WTC11 (cell line): ENCODE results near the gene ARID3B. TPM values are rescaled to one million over a fixed set of nuclear protein-coding genes. Genes with fewer than 3 reads are reported as not detected.

Source experiments
- ATAC-seq: fragments of 200-7000 bp; cut with Tn5 transposase; 2 replicates; pipeline ENCODE4 v1.10.0; 2021; ENCODE audit warnings: mild to moderate bottlenecking, moderate library complexity
- CTCF ChIA-PET: fragments of 300-600 bp; sonication (Branson Sonifier 250); formaldehyde crosslinking; loops from one replicate; lab custom pipeline; 2021; ENCODE audit warnings: antibody characterized with exemption; lab: Charles Lee
- POLR2A ChIA-PET: fragments of 350-600 bp; sonication (Branson Sonifier 250); formaldehyde crosslinking; loops from one replicate; lab custom pipeline; 2021; ENCODE audit warnings: antibody characterized with exemption; lab: Charles Lee
- DNase-seq: peaks from one replicate; pipeline ENCODE4 v3.0.0; 2021; ENCODE audit warnings: low spot score
- H3K27ac Mint-ChIP-seq: 2 replicates; pipeline ENCODE4 v1.8.0; 2021; ENCODE audit warnings: mixed read lengths
- H3K27me3 Mint-ChIP-seq: 2 replicates; pipeline ENCODE4 v1.8.0; 2021; ENCODE audit warnings: low read depth, mild to moderate bottlenecking, moderate library complexity, mixed read lengths
- H3K36me3 Mint-ChIP-seq: 2 replicates; pipeline ENCODE4 v1.8.0; 2021; ENCODE audit warnings: mixed read lengths
- H3K4me1 Mint-ChIP-seq: 2 replicates; pipeline ENCODE4 v1.8.0; 2022; ENCODE audit warnings: mixed read lengths
- H3K4me3 Mint-ChIP-seq: 2 replicates; pipeline ENCODE4 v1.8.0; 2021; ENCODE audit warnings: mild to moderate bottlenecking, moderate library complexity, mixed read lengths
- H3K9me3 Mint-ChIP-seq: 2 replicates; pipeline ENCODE4 v1.8.0; 2021; ENCODE audit warnings: mixed read lengths
- ATF1 ChIP-seq: sonication (generic); formaldehyde crosslinking; IDR thresholded peaks from 2 replicates; pipeline ENCODE4 v1.8.1; 2023; ENCODE audit warnings: mild to moderate bottlenecking, moderate library complexity, missing genetic modification reagents
- CBFB ChIP-seq: sonication (generic); formaldehyde crosslinking; IDR thresholded peaks from 2 replicates; pipeline ENCODE4 v1.8.1; 2022; ENCODE audit warnings: mild to moderate bottlenecking, low read depth, missing genetic modification reagents
- CDX4 ChIP-seq: fragments of 250-450 bp; sonication (Bioruptor Pico); IDR thresholded peaks from 2 replicates; pipeline ENCODE4 v1.9.0; 2021; ENCODE audit warnings: moderate library complexity, mild to moderate bottlenecking, inconsistent platforms, borderline replicate concordance
- CTCF ChIP-seq: fragments of 200-600 bp; IDR thresholded peaks from 2 replicates; pipeline ENCODE4 v1.8.0; 2022; ENCODE audit warnings: antibody characterized with exemption
- FOXK1 ChIP-seq: sonication (generic); formaldehyde crosslinking; IDR thresholded peaks from 2 replicates; pipeline ENCODE4 v1.8.0; 2022; ENCODE audit warnings: mild to moderate bottlenecking, moderate library complexity, missing genetic modification reagents
- GRHL2 ChIP-seq: fragments of 250-450 bp; sonication (Bioruptor Pico); IDR thresholded peaks from 2 replicates; pipeline ENCODE4 v1.8.0; 2022; ENCODE audit warnings: mild to moderate bottlenecking, moderate library complexity; ENCODE audit not compliant: insufficient replicate concordance, severe bottlenecking
- IRF2 ChIP-seq: sonication (generic); formaldehyde crosslinking; IDR thresholded peaks from 2 replicates; pipeline ENCODE4 v1.8.0; 2022; ENCODE audit warnings: low read depth, missing genetic modification reagents, borderline replicate concordance
- NFATC4 ChIP-seq: fragments of 250-450 bp; sonication (Bioruptor Pico); IDR thresholded peaks from 2 replicates; pipeline ENCODE4 v1.9.0; 2021; ENCODE audit warnings: mild to moderate bottlenecking
- NFE2L1 ChIP-seq: sonication (generic); formaldehyde crosslinking; IDR thresholded peaks from 2 replicates; pipeline ENCODE4 v1.8.1; 2023; ENCODE audit warnings: missing genetic modification reagents
- NFYB ChIP-seq: sonication (generic); formaldehyde crosslinking; conservative IDR thresholded peaks from 2 replicates; pipeline ENCODE4 v1.8.0; 2022; ENCODE audit warnings: low read depth, missing genetic modification reagents
- RORB ChIP-seq: fragments of 250-450 bp; sonication (Bioruptor Pico); IDR thresholded peaks from 2 replicates; pipeline ENCODE4 v1.9.0; 2021; ENCODE audit warnings: mild to moderate bottlenecking
- SMAD3 ChIP-seq: sonication (generic); formaldehyde crosslinking; IDR thresholded peaks from 2 replicates; pipeline ENCODE4 v1.8.0; 2022; ENCODE audit warnings: missing genetic modification reagents, mild to moderate bottlenecking, borderline replicate concordance
- SMAD4 ChIP-seq: sonication (generic); formaldehyde crosslinking; IDR thresholded peaks from 2 replicates; pipeline ENCODE4 v1.8.0; 2022; ENCODE audit warnings: mild to moderate bottlenecking, missing genetic modification reagents
- TEAD1 ChIP-seq: sonication (generic); formaldehyde crosslinking; IDR thresholded peaks from 2 replicates; pipeline ENCODE4 v1.8.0; 2022; ENCODE audit warnings: mild to moderate bottlenecking, missing genetic modification reagents
- USF2 ChIP-seq: sonication (generic); formaldehyde crosslinking; IDR thresholded peaks from 2 replicates; pipeline ENCODE4 v1.8.1; 2023; ENCODE audit warnings: mild to moderate bottlenecking, missing genetic modification reagents, moderate library complexity
- ZNF423 ChIP-seq: fragments of 250-450 bp; sonication (Bioruptor Pico); IDR thresholded peaks from 2 replicates; pipeline ENCODE4 v2.1.2; 2022; ENCODE audit warnings: mild to moderate bottlenecking, moderate library complexity
- ZSCAN18 ChIP-seq: fragments of 250-450 bp; sonication (Bioruptor Pico); IDR thresholded peaks from 2 replicates; pipeline ENCODE4 v2.1.2; 2022; ENCODE audit warnings: mild to moderate bottlenecking, moderate library complexity
- total RNA-seq: library from RNA; stranded (reverse); gene quantifications from 3 replicates; pipeline ENCODE4 v1.2.3, GENCODE V29; 2021
- TF ChIP-seq, protein P1 (sequence below): sonication (generic); formaldehyde crosslinking; IDR thresholded peaks from 2 replicates; pipeline ENCODE4 v1.8.0; 2022; ENCODE audit warnings: mild to moderate bottlenecking, missing genetic modification reagents
- TF ChIP-seq, protein P2 (sequence below): sonication (generic); formaldehyde crosslinking; IDR thresholded peaks from 2 replicates; pipeline ENCODE4 v1.8.0; 2022; ENCODE audit warnings: mild to moderate bottlenecking, missing genetic modification reagents
- TF ChIP-seq, protein P3 (sequence below): sonication (generic); formaldehyde crosslinking; conservative IDR thresholded peaks from 2 replicates; pipeline ENCODE4 v1.8.1; 2023; ENCODE audit warnings: mild to moderate bottlenecking, low read depth, missing genetic modification reagents, moderate library complexity
- TF ChIP-seq, protein P4 (sequence below): fragments of 250-450 bp; sonication (Bioruptor Pico); IDR thresholded peaks from 2 replicates; pipeline ENCODE4 v1.9.0; 2021; ENCODE audit warnings: mild to moderate bottlenecking

ARID3B gene
- total RNA-seq, 1 experiment from 2014 or later: 133 TPM

GRCh38 chr15:74504836-74505235 is 36.2 kb upstream of the ARID3B start:
- Mint-ChIP-seq H3K4me3 (no peak overlapping the region), H3K4me1 (no peaks in the 10 kb centered on the region), H3K27ac (no peak overlapping the region), H3K36me3 (peaks cover 16% of the 10 kb centered on the region), H3K9me3 (peaks cover 3% of the 10 kb centered on the region; the same call in 1 of the 2 replicates), H3K27me3 (no peaks in the 10 kb centered on the region)
- ATAC-seq (no peak), DNase-seq (no peak)
- TF ChIP-seq SMAD3 (CRISPR knock-in tag) (no peak), CDX4 (CRISPR knock-in tag) (no peak), FOXK1 (CRISPR knock-in tag) (no peak), CBFB (CRISPR knock-in tag) (no peak), GRHL2 (CRISPR knock-in tag) (no peak), USF2 (CRISPR knock-in tag) (no peak), CTCF (no peak), NFE2L1 (CRISPR knock-in tag) (no peak), NFYB (CRISPR knock-in tag) (no peak), ATF1 (CRISPR knock-in tag) (no peak), RORB (CRISPR knock-in tag) (no peak), ZNF423 (no peak), ZSCAN18 (no peak)
- TF ChIP-seq, protein P1, sequence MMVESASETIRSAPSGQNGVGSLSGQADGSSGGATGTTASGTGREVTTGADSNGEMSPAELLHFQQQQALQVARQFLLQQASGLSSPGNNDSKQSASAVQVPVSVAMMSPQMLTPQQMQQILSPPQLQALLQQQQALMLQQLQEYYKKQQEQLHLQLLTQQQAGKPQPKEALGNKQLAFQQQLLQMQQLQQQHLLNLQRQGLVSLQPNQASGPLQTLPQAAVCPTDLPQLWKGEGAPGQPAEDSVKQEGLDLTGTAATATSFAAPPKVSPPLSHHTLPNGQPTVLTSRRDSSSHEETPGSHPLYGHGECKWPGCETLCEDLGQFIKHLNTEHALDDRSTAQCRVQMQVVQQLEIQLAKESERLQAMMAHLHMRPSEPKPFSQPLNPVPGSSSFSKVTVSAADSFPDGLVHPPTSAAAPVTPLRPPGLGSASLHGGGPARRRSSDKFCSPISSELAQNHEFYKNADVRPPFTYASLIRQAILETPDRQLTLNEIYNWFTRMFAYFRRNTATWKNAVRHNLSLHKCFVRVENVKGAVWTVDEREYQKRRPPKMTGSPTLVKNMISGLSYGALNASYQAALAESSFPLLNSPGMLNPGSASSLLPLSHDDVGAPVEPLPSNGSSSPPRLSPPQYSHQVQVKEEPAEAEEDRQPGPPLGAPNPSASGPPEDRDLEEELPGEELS (CRISPR knock-in tag): no peak
- TF ChIP-seq, protein P2, sequence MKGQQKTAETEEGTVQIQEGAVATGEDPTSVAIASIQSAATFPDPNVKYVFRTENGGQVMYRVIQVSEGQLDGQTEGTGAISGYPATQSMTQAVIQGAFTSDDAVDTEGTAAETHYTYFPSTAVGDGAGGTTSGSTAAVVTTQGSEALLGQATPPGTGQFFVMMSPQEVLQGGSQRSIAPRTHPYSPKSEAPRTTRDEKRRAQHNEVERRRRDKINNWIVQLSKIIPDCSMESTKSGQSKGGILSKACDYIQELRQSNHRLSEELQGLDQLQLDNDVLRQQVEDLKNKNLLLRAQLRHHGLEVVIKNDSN: no peak
- ChIA-PET POLR2A (no interaction called here), CTCF (interaction anchor here (1.1 kb wide), 1 partner anchor 122 kb away, joined by 3 read pairs; no protein-coding TSS in a partner anchor)

DNA sequence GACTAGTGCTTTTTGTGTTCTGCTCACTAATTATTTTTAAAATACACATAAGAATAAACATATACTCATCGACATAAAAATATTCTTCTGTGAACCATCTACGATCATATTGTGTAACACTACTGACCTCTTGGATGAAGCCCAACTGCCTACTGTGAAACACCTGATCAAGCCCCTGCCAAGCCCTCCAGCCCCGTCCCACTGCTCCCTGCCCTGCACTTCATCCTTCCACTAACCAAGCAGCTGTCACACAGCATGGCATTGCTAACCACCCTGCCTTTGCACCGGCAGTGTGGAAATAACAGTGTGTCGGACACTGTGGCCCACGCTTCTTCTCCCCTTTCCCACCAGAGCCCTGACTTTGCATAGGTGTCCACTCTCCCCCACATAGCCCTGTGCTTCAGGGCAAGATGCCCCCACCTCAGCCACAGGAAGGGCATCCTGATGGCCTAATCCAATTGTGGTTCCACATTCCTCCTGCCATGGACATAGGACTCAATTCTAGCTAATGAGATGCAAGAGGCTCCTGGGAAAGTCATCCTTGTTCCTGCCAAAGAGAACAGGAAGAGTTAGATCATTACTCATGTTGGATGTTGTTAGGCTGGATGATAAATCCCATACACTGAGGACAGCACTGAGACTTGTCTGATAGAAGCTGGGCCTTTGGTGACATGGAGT is 35.0 kb upstream of the ARID3B start:
- no peak for DNase-seq
- H3K36me3 Mint-ChIP-seq: peaks cover 16% of the 10 kb centered on the region
- H3K4me3 Mint-ChIP-seq: no peak overlapping the region
- POLR2A ChIA-PET: no interaction called here
- H3K27me3 Mint-ChIP-seq: no peaks in the 10 kb centered on the region
- TF ChIP-seq NFYB (CRISPR knock-in tag): no peak
- TF ChIP-seq FOXK1 (CRISPR knock-in tag): no peak
- TF ChIP-seq NFATC4: no peak
- TF ChIP-seq RORB (CRISPR knock-in tag): no peak
- TF ChIP-seq, protein P3, sequence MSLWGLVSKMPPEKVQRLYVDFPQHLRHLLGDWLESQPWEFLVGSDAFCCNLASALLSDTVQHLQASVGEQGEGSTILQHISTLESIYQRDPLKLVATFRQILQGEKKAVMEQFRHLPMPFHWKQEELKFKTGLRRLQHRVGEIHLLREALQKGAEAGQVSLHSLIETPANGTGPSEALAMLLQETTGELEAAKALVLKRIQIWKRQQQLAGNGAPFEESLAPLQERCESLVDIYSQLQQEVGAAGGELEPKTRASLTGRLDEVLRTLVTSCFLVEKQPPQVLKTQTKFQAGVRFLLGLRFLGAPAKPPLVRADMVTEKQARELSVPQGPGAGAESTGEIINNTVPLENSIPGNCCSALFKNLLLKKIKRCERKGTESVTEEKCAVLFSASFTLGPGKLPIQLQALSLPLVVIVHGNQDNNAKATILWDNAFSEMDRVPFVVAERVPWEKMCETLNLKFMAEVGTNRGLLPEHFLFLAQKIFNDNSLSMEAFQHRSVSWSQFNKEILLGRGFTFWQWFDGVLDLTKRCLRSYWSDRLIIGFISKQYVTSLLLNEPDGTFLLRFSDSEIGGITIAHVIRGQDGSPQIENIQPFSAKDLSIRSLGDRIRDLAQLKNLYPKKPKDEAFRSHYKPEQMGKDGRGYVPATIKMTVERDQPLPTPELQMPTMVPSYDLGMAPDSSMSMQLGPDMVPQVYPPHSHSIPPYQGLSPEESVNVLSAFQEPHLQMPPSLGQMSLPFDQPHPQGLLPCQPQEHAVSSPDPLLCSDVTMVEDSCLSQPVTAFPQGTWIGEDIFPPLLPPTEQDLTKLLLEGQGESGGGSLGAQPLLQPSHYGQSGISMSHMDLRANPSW (CRISPR knock-in tag): no peak
- no peak for TF ChIP-seq SMAD4
- TF ChIP-seq TEAD1 (CRISPR knock-in tag): no peak
- TF ChIP-seq, protein P4, sequence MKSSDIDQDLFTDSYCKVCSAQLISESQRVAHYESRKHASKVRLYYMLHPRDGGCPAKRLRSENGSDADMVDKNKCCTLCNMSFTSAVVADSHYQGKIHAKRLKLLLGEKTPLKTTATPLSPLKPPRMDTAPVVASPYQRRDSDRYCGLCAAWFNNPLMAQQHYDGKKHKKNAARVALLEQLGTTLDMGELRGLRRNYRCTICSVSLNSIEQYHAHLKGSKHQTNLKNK (CRISPR knock-in tag): no peak
- no peak for TF ChIP-seq IRF2
- TF ChIP-seq, all 79 proteins: peak for 0
- ATAC-seq: no peak
- H3K4me1 Mint-ChIP-seq: no peaks in the 10 kb centered on the region
- CTCF ChIA-PET: interaction anchor here (1.1 kb wide), 1 partner anchor 133 kb away, joined by 3 read pairs; no protein-coding TSS in a partner anchor
- H3K27ac Mint-ChIP-seq: 0 out of 2 replicates have a peak overlapping the region, but pooled peaks have one; percentile 54
- H3K9me3 Mint-ChIP-seq: peaks cover 3% of the 10 kb centered on the region; the same call in 1 of the 2 replicates
